K562 treated with DMSO at 1 percent for 4 hours (cell line): ENCODE data around the gene TLR7. TPM values are rescaled to one million over a fixed set of nuclear protein-coding genes. Genes with fewer than 3 reads are reported as not detected.

ENCODE experiments used
- total RNA-seq: library from RNA; unstranded; fragments of 300-600 nt; gene quantifications from 2 replicates; pipeline ENCODE4 v1.2.3, GENCODE V29; 2022; ENCODE audit not compliant: insufficient read depth

The TLR7 gene
- total RNA-seq = 0.18 TPM in 1 of 2 replicates, not detected in the other

GRCh38 chrX:12866451-12867377, at the start of gene TLR7:
Gene TLR7, plus strand, starts transcription at chrX:12867072. Its CDS starts 507 bp downstream, at chrX:12867579.

GRCh38 chrX:12906046-12906761, 39.3 kb downstream of the TLR7 start, which contains the start of gene TLR8:
Gene TLR8, plus strand, starts transcription at chrX:12906620. Its CDS starts 87 bp downstream, at chrX:12906707.

Other genes starting within 250 kb of the TLR7 start
- gene PRPS2, start 75.7 kb upstream of the TLR7 start, total RNA-seq = 14.0 and 24.5 TPM in 2 replicates
- not detected in 2 replicates for gene TLR8, start 39.5 kb downstream of the TLR7 start, total RNA-seq
- 3,453 and 3,711 TPM in 2 replicates for gene TMSB4X, start 108.0 kb downstream of the TLR7 start, total RNA-seq
- gene FAM9C, start 177.5 kb downstream of the TLR7 start, total RNA-seq = not detected in 2 replicates